ENCODE measurements around the gene ODR4. TPM values are rescaled to one million over a fixed set of nuclear protein-coding genes. Genes with fewer than 3 reads are reported as not detected.

ODR4 gene
- total RNA-seq, 4 donors from 2014 or later, result 16.5 to 30.7 (median 23.8) TPM

DNA sequence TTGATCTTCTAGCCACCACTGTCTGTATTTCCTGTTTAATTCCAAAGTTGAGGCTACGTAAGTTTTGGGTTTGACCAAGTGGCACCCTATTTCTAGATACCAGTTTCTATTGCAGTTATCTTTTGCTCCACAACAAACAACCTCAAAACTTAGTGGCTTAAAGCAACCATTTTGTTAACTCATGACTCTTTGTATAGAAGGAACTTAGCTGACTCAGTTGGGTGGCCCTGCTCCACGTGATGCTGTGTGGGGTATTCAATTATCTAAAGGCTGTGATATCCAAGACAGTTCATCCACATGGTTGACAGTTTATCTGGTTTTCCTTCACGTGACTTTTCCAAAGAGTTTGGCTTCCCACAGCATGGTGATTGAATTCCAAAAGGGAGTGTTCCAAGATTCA, 50.5 kb downstream of the ODR4 start:
- H3K36me3 ChIP-seq, result no peaks in the 10 kb centered on the region
- no peaks in the 10 kb centered on the region for H3K4me1 ChIP-seq
- H3K27ac ChIP-seq, result no peak overlapping the region
- DNase-seq, result no peak
- no peak overlapping the region for H3K4me3 ChIP-seq
- no peaks in the 10 kb centered on the region for H3K27me3 ChIP-seq
- TF ChIP-seq POLR2A (IDR thresholded peaks at IDR 0.05), result no peak
- TF ChIP-seq, protein P1, sequence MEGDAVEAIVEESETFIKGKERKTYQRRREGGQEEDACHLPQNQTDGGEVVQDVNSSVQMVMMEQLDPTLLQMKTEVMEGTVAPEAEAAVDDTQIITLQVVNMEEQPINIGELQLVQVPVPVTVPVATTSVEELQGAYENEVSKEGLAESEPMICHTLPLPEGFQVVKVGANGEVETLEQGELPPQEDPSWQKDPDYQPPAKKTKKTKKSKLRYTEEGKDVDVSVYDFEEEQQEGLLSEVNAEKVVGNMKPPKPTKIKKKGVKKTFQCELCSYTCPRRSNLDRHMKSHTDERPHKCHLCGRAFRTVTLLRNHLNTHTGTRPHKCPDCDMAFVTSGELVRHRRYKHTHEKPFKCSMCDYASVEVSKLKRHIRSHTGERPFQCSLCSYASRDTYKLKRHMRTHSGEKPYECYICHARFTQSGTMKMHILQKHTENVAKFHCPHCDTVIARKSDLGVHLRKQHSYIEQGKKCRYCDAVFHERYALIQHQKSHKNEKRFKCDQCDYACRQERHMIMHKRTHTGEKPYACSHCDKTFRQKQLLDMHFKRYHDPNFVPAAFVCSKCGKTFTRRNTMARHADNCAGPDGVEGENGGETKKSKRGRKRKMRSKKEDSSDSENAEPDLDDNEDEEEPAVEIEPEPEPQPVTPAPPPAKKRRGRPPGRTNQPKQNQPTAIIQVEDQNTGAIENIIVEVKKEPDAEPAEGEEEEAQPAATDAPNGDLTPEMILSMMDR (IDR thresholded peaks at IDR 0.05), result no peak
- H3K9me3 ChIP-seq, result no peaks in the 10 kb centered on the region

GRCh38 chr1:186429017-186429416, 53.4 kb downstream of the ODR4 start:
- no peaks in the 10 kb centered on the region for H3K4me1 ChIP-seq
- DNase-seq, result no peak
- no peaks in the 10 kb centered on the region for H3K36me3 ChIP-seq
- H3K4me3 ChIP-seq, result no peak overlapping the region
- TF ChIP-seq POLR2A (IDR thresholded peaks at IDR 0.05), result no peak
- TF ChIP-seq, protein P1 (IDR thresholded peaks at IDR 0.05), result no peak
- no peaks in the 10 kb centered on the region for H3K27me3 ChIP-seq
- H3K27ac ChIP-seq, result no peak overlapping the region
- no peaks in the 10 kb centered on the region for H3K9me3 ChIP-seq

DNA sequence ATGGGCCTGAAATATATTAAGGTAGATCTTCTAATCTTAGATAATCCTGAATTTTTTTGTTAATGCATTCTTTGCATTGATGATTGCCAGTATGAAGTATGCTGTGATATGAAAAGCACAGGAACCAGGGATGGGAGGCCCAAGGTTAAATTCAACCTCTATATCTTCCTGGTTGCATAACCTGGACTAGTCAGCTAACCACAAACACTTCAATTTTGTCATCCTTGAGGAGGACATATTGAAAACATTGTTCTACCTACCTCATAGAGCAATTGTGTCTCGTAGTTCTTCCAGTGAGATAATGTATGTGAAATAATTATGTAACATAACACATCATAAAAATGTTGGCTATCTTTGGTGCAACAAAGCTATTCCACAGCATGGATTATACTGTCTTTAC, 59.7 kb downstream of the ODR4 start:
- DNase-seq, result no peak
- no peak overlapping the region for H3K27ac ChIP-seq
- no peaks in the 10 kb centered on the region for H3K27me3 ChIP-seq
- no peak overlapping the region for H3K4me3 ChIP-seq
- no peaks in the 10 kb centered on the region for H3K9me3 ChIP-seq
- no peaks in the 10 kb centered on the region for H3K4me1 ChIP-seq
- no peak for TF ChIP-seq POLR2A (IDR thresholded peaks at IDR 0.05)
- TF ChIP-seq, protein P1 (IDR thresholded peaks at IDR 0.05), result no peak
- no peaks in the 10 kb centered on the region for H3K36me3 ChIP-seq

GRCh38 chr1:186438567-186438966, 62.9 kb downstream of the ODR4 start:
- H3K27me3 ChIP-seq, result no peaks in the 10 kb centered on the region
- H3K27ac ChIP-seq, result no peak overlapping the region
- TF ChIP-seq, protein P1 (IDR thresholded peaks at IDR 0.05), result no peak
- TF ChIP-seq POLR2A (IDR thresholded peaks at IDR 0.05), result no peak
- H3K4me1 ChIP-seq, result no peaks in the 10 kb centered on the region
- H3K4me3 ChIP-seq, result no peak overlapping the region
- H3K36me3 ChIP-seq, result no peaks in the 10 kb centered on the region
- no peaks in the 10 kb centered on the region for H3K9me3 ChIP-seq
- no peak for DNase-seq

DNA sequence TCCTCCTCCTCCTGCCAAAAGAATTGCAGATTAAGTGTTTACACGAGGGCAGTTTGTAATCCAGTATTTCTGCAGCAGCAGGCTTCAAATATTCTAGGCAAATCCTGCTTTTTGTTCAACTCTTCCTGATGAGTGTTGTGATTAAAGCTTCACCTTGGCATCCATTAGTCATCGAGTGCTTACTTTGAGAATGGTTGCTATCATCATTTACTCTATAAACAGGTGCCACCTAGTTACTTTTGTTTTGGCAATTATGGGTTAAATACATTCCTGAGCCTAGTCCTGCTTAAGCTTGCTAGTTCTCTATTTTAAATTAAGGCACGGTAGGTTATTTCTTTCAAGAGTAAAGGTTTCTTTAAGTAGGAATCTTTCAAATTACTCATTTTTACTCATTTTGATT, 64.9 kb downstream of the ODR4 start:
- H3K4me3 ChIP-seq, result no peak overlapping the region
- H3K36me3 ChIP-seq, result no peaks in the 10 kb centered on the region
- no peak for DNase-seq
- TF ChIP-seq, protein P1 (IDR thresholded peaks at IDR 0.05), result no peak
- no peak for TF ChIP-seq POLR2A (IDR thresholded peaks at IDR 0.05)
- H3K9me3 ChIP-seq, result no peaks in the 10 kb centered on the region
- H3K27ac ChIP-seq, result no peak overlapping the region
- H3K4me1 ChIP-seq, result no peaks in the 10 kb centered on the region
- no peaks in the 10 kb centered on the region for H3K27me3 ChIP-seq

Measured in Peyer's patch (tissue), 4 donors.